LNCAP (cell line): Measurements from ENCODE around the gene TRIM23.

ENCODE experiments used
- CTCF ChIP-seq: fragments of 450-650 bp; IDR thresholded peaks from 2 replicates; pipeline ENCODE4 v1.5.1; 2017; ENCODE audit warnings: mild to moderate bottlenecking

Gene TRIM23

GRCh38 chr5:65544473-65544872 lies 79.7 kb downstream of the TRIM23 start:
- no peak for TF ChIP-seq CTCF

GRCh38 chr5:65539827-65540226 lies 84.3 kb downstream of the TRIM23 start:
- TF ChIP-seq CTCF = no peak
